ENCODE results near the gene ELFN2.

DNA sequence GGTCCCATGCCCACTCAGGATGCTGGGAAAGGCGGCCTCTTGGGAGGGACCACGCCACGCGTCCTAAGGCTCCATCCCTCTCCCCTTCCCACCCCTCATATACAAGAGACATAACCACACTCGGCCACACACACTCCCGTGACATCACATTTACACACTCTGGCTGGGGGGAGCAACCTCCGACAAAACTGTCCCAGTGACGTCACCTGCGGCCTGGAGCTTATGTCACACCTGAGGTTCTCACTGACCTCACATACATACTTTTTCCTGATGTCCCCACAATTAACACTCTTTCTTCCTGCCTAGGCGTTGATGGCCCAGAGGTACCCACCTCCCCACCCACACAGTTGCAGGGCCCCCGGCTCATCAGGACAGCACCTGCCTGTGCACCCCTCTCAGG, 1.9 kb downstream of the ELFN2 start:
- TF ChIP-seq, protein P1, sequence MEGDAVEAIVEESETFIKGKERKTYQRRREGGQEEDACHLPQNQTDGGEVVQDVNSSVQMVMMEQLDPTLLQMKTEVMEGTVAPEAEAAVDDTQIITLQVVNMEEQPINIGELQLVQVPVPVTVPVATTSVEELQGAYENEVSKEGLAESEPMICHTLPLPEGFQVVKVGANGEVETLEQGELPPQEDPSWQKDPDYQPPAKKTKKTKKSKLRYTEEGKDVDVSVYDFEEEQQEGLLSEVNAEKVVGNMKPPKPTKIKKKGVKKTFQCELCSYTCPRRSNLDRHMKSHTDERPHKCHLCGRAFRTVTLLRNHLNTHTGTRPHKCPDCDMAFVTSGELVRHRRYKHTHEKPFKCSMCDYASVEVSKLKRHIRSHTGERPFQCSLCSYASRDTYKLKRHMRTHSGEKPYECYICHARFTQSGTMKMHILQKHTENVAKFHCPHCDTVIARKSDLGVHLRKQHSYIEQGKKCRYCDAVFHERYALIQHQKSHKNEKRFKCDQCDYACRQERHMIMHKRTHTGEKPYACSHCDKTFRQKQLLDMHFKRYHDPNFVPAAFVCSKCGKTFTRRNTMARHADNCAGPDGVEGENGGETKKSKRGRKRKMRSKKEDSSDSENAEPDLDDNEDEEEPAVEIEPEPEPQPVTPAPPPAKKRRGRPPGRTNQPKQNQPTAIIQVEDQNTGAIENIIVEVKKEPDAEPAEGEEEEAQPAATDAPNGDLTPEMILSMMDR (conservative IDR thresholded peaks at IDR 0.05 in 1 of 2, IDR thresholded peaks at IDR 0.05 in 1 of 2; ENCODE audit: extremely low read depth in 1 of 2, insufficient read depth in 1 of 2, low read depth in 1 of 2, low read length in 2 of 2) = no peak
- no peak for TF ChIP-seq EZH2 (IDR thresholded peaks at IDR 0.05; ENCODE audit: borderline replicate concordance, low read length)
